Left ventricle myocardium superior (tissue), 1 donor: ENCODE measurements around the gene PTPRN2. TPM values are rescaled to one million over a fixed set of nuclear protein-coding genes. Genes with fewer than 3 reads are reported as not detected.

Source experiments
- ATAC-seq: fragments of 200-7000 bp; cut with Tn5 transposase; one replicate; pipeline ENCODE4 v1.9.1; 2020; ENCODE audit warnings: mild to moderate bottlenecking, moderate library complexity
- DNase-seq: peaks from one replicate; pipeline ENCODE4 v3.0.0-alpha.2; 2020
- intact Hi-C: fragments of 100-400 bp; cut with micrococcal nuclease; formaldehyde crosslinking; loops from one replicate; pipeline ENCODE4 v1.11.0; 2022
- total RNA-seq: library from RNA; stranded (reverse); fragmentation: NEBNext Ultra II Directional; extraction: Animal tissue kit (Norgen Biotek cat#: 25700); gene quantifications from one replicate; pipeline ENCODE4 v1.2.1, GENCODE V29; 2021
- donor health status: DM: no; HTN: yes; CAD: no; lungs with severe emphysema.

PTPRN2 gene
- total RNA-seq, 1 donor from 2014 or later, result 1.3 TPM

GRCh38 chr7:157625973-157626742 lies 961.5 kb downstream of the PTPRN2 start:
- no peak for ATAC-seq
- intact Hi-C loops, result no loop called here
- no peak for DNase-seq

- DNase-seq (no peak), ATAC-seq (no peak)
- intact Hi-C loops, result no loop called here
These were observed 964.1 kb downstream of the PTPRN2 start for GRCh38 chr7:157623556-157623955.

GRCh38 chr7:157622408-157623205 lies 965.0 kb downstream of the PTPRN2 start:
- no peak for DNase-seq
- intact Hi-C loops, result no loop called here
- no peak for ATAC-seq

GRCh38 chr7:157622000-157622399 lies 965.6 kb downstream of the PTPRN2 start:
- ATAC-seq (no peak), DNase-seq (no peak)
- intact Hi-C loops, result no loop called here

GRCh38 chr7:157621131-157621681 lies 966.4 kb downstream of the PTPRN2 start:
- DNase-seq (no peak), ATAC-seq (no peak)
- intact Hi-C loops, result no loop called here

GRCh38 chr7:157620616-157621015 lies 967.0 kb downstream of the PTPRN2 start:
- ATAC-seq (no peak), DNase-seq (no peak)
- intact Hi-C loops, result no loop called here

- no peak for ATAC-seq
- no peak for DNase-seq
These were observed 967.7 kb downstream of the PTPRN2 start for GRCh38 chr7:157619753-157620525.

GRCh38 chr7:157618823-157619606 lies 968.6 kb downstream of the PTPRN2 start:
- ATAC-seq (no peak), DNase-seq (no peak)
- intact Hi-C loops, result no loop called here

More at GRCh38 chr7:157619753-157620525, 967.7 kb downstream of the PTPRN2 start:
- intact Hi-C loops, result no loop called here

GRCh38 chr7:157618091-157618726 lies 969.4 kb downstream of the PTPRN2 start:
- ATAC-seq, result no peak
- no peak for DNase-seq
- intact Hi-C loops, result no loop called here

GRCh38 chr7:157617401-157617800 lies 970.2 kb downstream of the PTPRN2 start:
- ATAC-seq (no peak), DNase-seq (no peak)
- intact Hi-C loops, result no loop called here

GRCh38 chr7:157616931-157617330 lies 970.7 kb downstream of the PTPRN2 start:
- intact Hi-C loops, result no loop called here
- ATAC-seq (no peak), DNase-seq (no peak)

GRCh38 chr7:157616426-157616825 lies 971.2 kb downstream of the PTPRN2 start:
- intact Hi-C loops, result no loop called here
- DNase-seq (no peak), ATAC-seq (no peak)

GRCh38 chr7:157615852-157616251 lies 971.8 kb downstream of the PTPRN2 start:
- DNase-seq (no peak), ATAC-seq (no peak)
- intact Hi-C loops, result no loop called here

GRCh38 chr7:157615101-157615817 lies 972.4 kb downstream of the PTPRN2 start:
- DNase-seq, result peak; percentile 67
- intact Hi-C loops, result no loop called here
- peak; percentile 71 for ATAC-seq

- no peak for ATAC-seq
- intact Hi-C loops, result no loop called here
- DNase-seq, result no peak
These were observed 973.1 kb downstream of the PTPRN2 start for GRCh38 chr7:157614457-157615020.

GRCh38 chr7:157613575-157614322 lies 973.9 kb downstream of the PTPRN2 start:
- DNase-seq, result no peak
- intact Hi-C loops, result no loop called here
- ATAC-seq, result peak; percentile 37
